PFSK-1 (cell line): ENCODE measurements around the gene MAPK1IP1L.

ENCODE experiments used
- POLR2AphosphoS5 ChIP-seq: IDR thresholded peaks from 2 replicates; pipeline ENCODE4 v1.6.1; 2012; ENCODE audit warnings: low read depth, mild to moderate bottlenecking, control low read depth, low read length, moderate library complexity
- TAF1 ChIP-seq: IDR thresholded peaks from 2 replicates; pipeline ENCODE4 v1.6.1; 2012; ENCODE audit warnings: low read length, control low read depth, borderline replicate concordance; ENCODE audit not compliant: insufficient read depth
- TF ChIP-seq, protein P1 (sequence below), 2 experiments: IDR thresholded peaks; 2 replicates each; pipeline versions ENCODE4 v1.6.1 to v1.8.0; 2011 to 2012; ENCODE audit warnings: low read depth in 2 of 2, low read length in 2 of 2, control low read depth in 1 of 2, inconsistent platforms in 1 of 2, mild to moderate bottlenecking in 1 of 2, moderate library complexity in 1 of 2; ENCODE audit not compliant: insufficient read depth in 1 of 2

DNA sequence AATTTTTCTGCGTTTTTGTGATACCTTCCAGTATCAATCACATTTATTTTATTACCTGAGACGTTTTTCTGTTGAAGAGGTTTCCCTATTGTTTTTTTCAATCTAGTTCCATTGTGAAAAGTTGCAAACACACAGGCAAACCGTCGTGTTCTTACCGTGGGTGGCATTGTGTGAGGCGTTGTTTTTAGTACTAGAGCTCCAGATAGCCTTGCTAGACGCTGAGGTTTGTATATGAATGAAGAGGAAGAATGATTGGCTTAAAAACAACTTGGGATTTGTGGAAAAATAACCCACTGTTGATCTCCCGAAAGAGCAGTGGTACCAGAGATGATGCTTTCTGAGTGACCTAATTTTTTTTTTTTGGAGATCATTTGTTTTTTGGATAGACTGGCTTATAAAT lies 23.4 kb upstream of the MAPK1IP1L start:
- TF ChIP-seq POLR2AphosphoS5: no peak
- no peak for TF ChIP-seq TAF1
- TF ChIP-seq, protein P1, sequence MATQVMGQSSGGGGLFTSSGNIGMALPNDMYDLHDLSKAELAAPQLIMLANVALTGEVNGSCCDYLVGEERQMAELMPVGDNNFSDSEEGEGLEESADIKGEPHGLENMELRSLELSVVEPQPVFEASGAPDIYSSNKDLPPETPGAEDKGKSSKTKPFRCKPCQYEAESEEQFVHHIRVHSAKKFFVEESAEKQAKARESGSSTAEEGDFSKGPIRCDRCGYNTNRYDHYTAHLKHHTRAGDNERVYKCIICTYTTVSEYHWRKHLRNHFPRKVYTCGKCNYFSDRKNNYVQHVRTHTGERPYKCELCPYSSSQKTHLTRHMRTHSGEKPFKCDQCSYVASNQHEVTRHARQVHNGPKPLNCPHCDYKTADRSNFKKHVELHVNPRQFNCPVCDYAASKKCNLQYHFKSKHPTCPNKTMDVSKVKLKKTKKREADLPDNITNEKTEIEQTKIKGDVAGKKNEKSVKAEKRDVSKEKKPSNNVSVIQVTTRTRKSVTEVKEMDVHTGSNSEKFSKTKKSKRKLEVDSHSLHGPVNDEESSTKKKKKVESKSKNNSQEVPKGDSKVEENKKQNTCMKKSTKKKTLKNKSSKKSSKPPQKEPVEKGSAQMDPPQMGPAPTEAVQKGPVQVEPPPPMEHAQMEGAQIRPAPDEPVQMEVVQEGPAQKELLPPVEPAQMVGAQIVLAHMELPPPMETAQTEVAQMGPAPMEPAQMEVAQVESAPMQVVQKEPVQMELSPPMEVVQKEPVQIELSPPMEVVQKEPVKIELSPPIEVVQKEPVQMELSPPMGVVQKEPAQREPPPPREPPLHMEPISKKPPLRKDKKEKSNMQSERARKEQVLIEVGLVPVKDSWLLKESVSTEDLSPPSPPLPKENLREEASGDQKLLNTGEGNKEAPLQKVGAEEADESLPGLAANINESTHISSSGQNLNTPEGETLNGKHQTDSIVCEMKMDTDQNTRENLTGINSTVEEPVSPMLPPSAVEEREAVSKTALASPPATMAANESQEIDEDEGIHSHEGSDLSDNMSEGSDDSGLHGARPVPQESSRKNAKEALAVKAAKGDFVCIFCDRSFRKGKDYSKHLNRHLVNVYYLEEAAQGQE (IDR thresholded peaks at IDR 0.05; ENCODE audit: insufficient read depth in 1 of 2, low read depth in 2 of 2, low read length in 2 of 2): no peak
